Fibroblast of lung (primary cell): ENCODE data around the gene CHTF18. TPM values are rescaled to one million over a fixed set of nuclear protein-coding genes. Genes with fewer than 3 reads are reported as not detected.
A peak's percentile ranks its signal among the peaks of the same experiment; 100 is the strongest.

ENCODE experiments used
- DNase-seq, 2 donors: peaks; one replicate each; pipeline versions ENCODE4 v3.0.0 to v3.0.0-alpha.2; 2010; ENCODE audit warnings: low read depth in 2 of 2
- H2AFZ ChIP-seq: 2 replicates; pipeline ENCODE4 v1.5.1; 2012; ENCODE audit warnings: low read length, control low read depth, inconsistent platforms
- H3K27ac ChIP-seq: 2 replicates; pipeline ENCODE4 v1.5.1; 2011; ENCODE audit warnings: low read length, control low read depth; ENCODE audit not compliant: insufficient read depth
- H3K27me3 ChIP-seq: 2 replicates; pipeline ENCODE4 v1.5.1; 2011; ENCODE audit warnings: mild to moderate bottlenecking, low read length; ENCODE audit not compliant: control insufficient read depth, insufficient read depth
- H3K36me3 ChIP-seq: 2 replicates; pipeline ENCODE4 v1.5.1; 2011; ENCODE audit warnings: low read length; ENCODE audit not compliant: control insufficient read depth, insufficient read depth
- H3K4me1 ChIP-seq: 2 replicates; pipeline ENCODE4 v1.5.1; 2011; ENCODE audit warnings: low read length; ENCODE audit not compliant: control insufficient read depth, insufficient read depth; ENCODE audit errors: extremely low read depth
- H3K4me2 ChIP-seq: 2 replicates; pipeline ENCODE4 v1.5.1; 2011; ENCODE audit warnings: low read length, control low read depth; ENCODE audit not compliant: insufficient read depth; ENCODE audit errors: extremely low read depth
- H3K4me3 ChIP-seq, 4 experiments: fragments of 200-600 bp in 1 of 4; sonication (generic) in 1 of 4; replicated peaks in 1 of 4; 2 replicates each; pipeline ENCODE4 v1.5.1; 2011 to 2016; ENCODE audit warnings: low read length in 4 of 4, low read depth in 3 of 4, mild to moderate bottlenecking in 3 of 4, control low read depth in 2 of 4, inconsistent platforms in 1 of 4, mixed read lengths in 1 of 4; ENCODE audit not compliant: insufficient read depth in 1 of 4; ENCODE audit errors: control extremely low read depth in 1 of 4
- H3K79me2 ChIP-seq: 2 replicates; pipeline ENCODE4 v1.5.1; 2012; ENCODE audit warnings: mild to moderate bottlenecking, low read length, inconsistent platforms; ENCODE audit not compliant: control insufficient read depth, insufficient read depth
- H3K9ac ChIP-seq: 2 replicates; pipeline ENCODE4 v1.5.1; 2011; ENCODE audit warnings: mild to moderate bottlenecking, low read length, control low read depth; ENCODE audit not compliant: insufficient read depth
- H3K9me3 ChIP-seq: 2 replicates; pipeline ENCODE4 v1.5.1; 2012; ENCODE audit warnings: low read depth, low read length; ENCODE audit not compliant: control insufficient read depth, insufficient read depth
- H4K20me1 ChIP-seq: 2 replicates; pipeline ENCODE4 v1.5.1; 2011; ENCODE audit warnings: low read length; ENCODE audit not compliant: control insufficient read depth, insufficient read depth; ENCODE audit errors: extremely low read depth
- CTCF ChIP-seq, 2 donors: IDR thresholded peaks in 1 of 2; conservative IDR thresholded peaks in 1 of 2; 1 replicate in 1 of 2; 2 replicates in 1 of 2; pipeline ENCODE4 v1.5.1; 2011 to 2012; ENCODE audit warnings: low read length in 2 of 2, control low read depth in 1 of 2, inconsistent platforms in 1 of 2, low read depth in 1 of 2, mild to moderate bottlenecking in 1 of 2
- EZH2 ChIP-seq: IDR thresholded peaks from 2 replicates; pipeline ENCODE4 v1.5.1; 2012; ENCODE audit warnings: low read length, control low read depth, mild to moderate bottlenecking; ENCODE audit errors: missing control alignments
- polyA minus RNA-seq: library from RNA; depleted of rRNA, polyadenylated mRNA; stranded (reverse); fragments of >200 nt; gene quantifications from 2 replicates; pipeline ENCODE4 v1.2.3, GENCODE V29; 2011; ENCODE audit warnings: low replicate concordance
- polyA plus RNA-seq, 2 donors: library from polyadenylated mRNA; depleted of rRNA in 1 of 2; stranded (reverse) in 1 of 2; unstranded in 1 of 2; fragments of >200 nt; gene quantifications; 2 replicates each; pipeline ENCODE4 v1.2.1, GENCODE V29; 2011 to 2012; ENCODE audit warnings: missing spikeins in 1 of 2
- total RNA-seq: library from RNA; depleted of rRNA; stranded (reverse); fragments of >200 nt; gene quantifications from 2 replicates; pipeline ENCODE4 v1.2.1, GENCODE V29; 2014

CHTF18 gene
- 1.3 and 4.3 TPM in 2 replicates for total RNA-seq
- polyA plus RNA-seq = 1.1 and 5.7 TPM in 2 replicates
- polyA plus RNA-seq (2012) = 3.5 and 16.0 TPM in 2 replicates
- polyA minus RNA-seq = 3.5 and 7.7 TPM in 2 replicates

- Histone ChIP-seq H3K4me2 (peak within 1 kb of the TSS; percentile 87), H3K36me3 (peaks cover 12% of the 10 kb centered on the region), H3K9me3 (no peaks in the 10 kb centered on the region), H4K20me1 (no peaks in the 10 kb centered on the region), H3K4me1 (peaks cover 7% of the 10 kb centered on the region), H3K79me2 (peaks cover 21% of the 10 kb centered on the region), H3K27me3 (no peaks in the 10 kb centered on the region), H2AFZ (peak within 1 kb of the TSS; percentile 73), H3K4me3 (peak within 1 kb of the TSS; percentile 75 to 94 (median 87)), H3K27ac (peak within 1 kb of the TSS; percentile 50), H3K9ac (peak within 1 kb of the TSS; percentile 74)
- TF ChIP-seq CTCF (conservative IDR thresholded peaks at IDR 0.05 in 1 of 2, IDR thresholded peaks at IDR 0.05 in 1 of 2; ENCODE audit: low read depth in 1 of 2, low read length in 2 of 2) = no peak
- no peak for TF ChIP-seq EZH2
- peak; percentile 84 to 89 for DNase-seq
Observed at GRCh38 chr16:788399-789126, at the start of gene CHTF18. CHTF18 (plus strand) TSS chr16:788620; CDS start chr16:788685, 65 bp downstream.

DNA sequence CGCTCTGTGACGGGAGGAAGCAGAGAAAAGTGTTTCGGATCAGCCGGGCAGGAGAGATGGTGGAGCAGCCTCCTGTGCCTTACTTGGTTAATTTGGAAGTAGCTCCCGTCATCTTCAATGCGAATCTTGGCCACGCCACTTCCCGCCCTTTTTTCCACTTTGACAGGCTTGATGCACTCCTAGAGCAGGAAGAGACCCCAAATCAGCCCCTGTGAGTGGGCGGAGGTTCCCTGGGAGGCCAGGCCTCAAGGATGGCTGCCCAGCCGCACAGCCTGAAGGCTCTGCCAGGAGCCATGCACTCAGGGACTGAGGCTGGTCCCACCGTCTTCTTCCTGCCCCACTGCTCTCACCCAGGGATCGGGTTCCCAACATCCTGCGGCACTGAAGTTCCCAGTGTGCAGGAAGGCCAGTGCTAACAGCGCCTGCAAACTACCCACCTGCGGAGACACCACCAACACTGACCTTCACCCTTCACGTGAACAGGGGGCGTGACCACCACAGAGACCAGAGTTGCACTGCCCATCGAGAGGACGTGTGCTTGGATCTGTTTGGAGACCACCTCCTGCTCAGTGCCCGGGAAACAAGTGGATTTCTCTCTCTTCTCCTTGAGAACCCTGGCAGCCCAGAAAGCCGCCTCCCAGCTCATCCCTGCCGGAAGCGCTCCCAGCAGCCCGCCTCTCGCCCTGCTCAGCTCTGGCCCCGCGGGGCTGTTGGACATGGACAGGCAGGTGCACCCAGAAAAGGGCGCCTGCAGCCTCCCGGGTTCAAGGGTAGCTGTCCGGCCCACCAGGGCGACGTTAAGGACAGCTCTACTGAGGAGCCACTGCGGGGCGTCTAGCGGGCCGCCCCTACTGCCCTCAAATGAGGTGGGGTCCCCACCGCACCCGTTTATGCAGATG is 48.6 kb upstream of the CHTF18 start:
- peak overlapping the region; percentile 79 for H3K4me2 ChIP-seq

More for the DNA sequence above, 48.6 kb upstream of the CHTF18 start:
- Histone ChIP-seq H3K27me3 (no peaks in the 10 kb centered on the region), H3K79me2 (peaks cover 3% of the 10 kb centered on the region), H2AFZ (no peak overlapping the region), H3K9me3 (no peaks in the 10 kb centered on the region), H3K27ac (peak overlapping the region; percentile 24), H3K4me1 (no peaks in the 10 kb centered on the region), H4K20me1 (no peaks in the 10 kb centered on the region), H3K9ac (peak overlapping the region; percentile 60), H3K4me3 (peak overlapping the region; percentile 55 to 91 (median 64)), H3K36me3 (peaks cover 10% of the 10 kb centered on the region)
- no peak for DNase-seq
- TF ChIP-seq CTCF (conservative IDR thresholded peaks at IDR 0.05 in 1 of 2, IDR thresholded peaks at IDR 0.05 in 1 of 2; ENCODE audit: low read depth in 1 of 2, low read length in 2 of 2) (no peak), EZH2 (no peak)
